ENCODE data around the gene ACER1.

- TF ChIP-seq POLR2A (IDR thresholded peaks at IDR 0.05; ENCODE audit: low read depth, low read length) (no peak), SPI1 (IDR thresholded peaks at IDR 0.05; ENCODE audit: low read depth, low read length) (no peak), POLR2AphosphoS5 (IDR thresholded peaks at IDR 0.05; ENCODE audit: low read depth, low read length) (no peak)
Measured at GRCh38 chr19:6326815-6327214, 6.6 kb downstream of the ACER1 start.
